Fibroblast of pulmonary artery (primary cell): ENCODE results near the gene ADAMTS18.

ENCODE experiments used
- DNase-seq: peaks from one replicate; pipeline ENCODE4 v3.0.0-alpha.2; 2010; ENCODE audit warnings: low read depth
- H3K4me3 ChIP-seq: replicated peaks from 2 replicates; pipeline ENCODE4 v1.5.1; 2011; ENCODE audit warnings: low read depth, mild to moderate bottlenecking, control low read depth, low read length, moderate library complexity
- CTCF ChIP-seq: IDR thresholded peaks from 2 replicates; pipeline ENCODE4 v1.5.1; 2011; ENCODE audit warnings: mild to moderate bottlenecking, control low read depth, low read length, inconsistent platforms; ENCODE audit errors: missing control alignments

The ADAMTS18 gene

DNA sequence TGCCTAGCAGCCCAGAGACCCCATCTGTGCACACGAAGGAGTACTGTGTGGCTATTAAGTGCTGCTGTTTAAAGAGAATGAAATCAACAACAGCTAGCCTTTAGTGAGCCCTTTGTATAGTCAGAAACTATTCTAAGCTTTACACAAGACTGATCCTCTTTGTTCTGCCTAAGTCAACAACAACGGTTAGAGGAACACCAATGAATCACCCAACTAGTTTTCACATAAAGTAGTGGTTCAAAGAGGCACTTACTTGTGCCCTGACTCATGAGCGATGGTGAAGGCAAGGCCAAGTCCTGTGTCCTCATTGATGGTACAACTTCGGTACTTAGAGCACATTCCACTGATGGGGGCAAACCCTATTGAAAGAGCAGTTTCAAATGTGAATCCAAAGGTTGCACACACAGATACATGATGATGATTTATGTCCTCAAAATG is 75.8 kb downstream of the ADAMTS18 start:
- no peak for TF ChIP-seq CTCF
- H3K4me3 ChIP-seq: no peak overlapping the region
- DNase-seq: peak; percentile 36

GRCh38 chr16:77353587-77354263 is 81.1 kb downstream of the ADAMTS18 start:
- TF ChIP-seq CTCF: no peak
- no peak overlapping the region for H3K4me3 ChIP-seq
- no peak for DNase-seq

DNA sequence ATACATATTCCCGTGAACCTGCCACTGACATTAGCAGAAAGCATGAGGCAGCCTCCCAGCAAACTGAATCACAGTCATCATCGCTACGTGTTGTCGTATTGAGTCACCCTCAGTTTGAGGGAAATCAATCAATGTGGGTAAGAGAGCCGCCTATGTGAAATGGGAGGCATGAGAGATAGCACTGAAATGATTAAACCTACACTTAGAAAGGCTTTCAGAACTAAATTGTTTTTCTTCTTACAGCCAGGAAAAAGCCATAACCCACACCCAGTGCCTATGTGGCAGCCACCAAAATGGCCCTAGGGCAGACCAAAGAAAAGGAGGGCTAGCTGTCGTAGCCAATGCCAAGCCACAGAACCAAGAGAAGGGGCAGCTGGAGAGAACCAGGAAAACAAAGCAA is 90.5 kb downstream of the ADAMTS18 start:
- DNase-seq: no peak
- H3K4me3 ChIP-seq: no peak overlapping the region
- TF ChIP-seq CTCF: no peak

DNA sequence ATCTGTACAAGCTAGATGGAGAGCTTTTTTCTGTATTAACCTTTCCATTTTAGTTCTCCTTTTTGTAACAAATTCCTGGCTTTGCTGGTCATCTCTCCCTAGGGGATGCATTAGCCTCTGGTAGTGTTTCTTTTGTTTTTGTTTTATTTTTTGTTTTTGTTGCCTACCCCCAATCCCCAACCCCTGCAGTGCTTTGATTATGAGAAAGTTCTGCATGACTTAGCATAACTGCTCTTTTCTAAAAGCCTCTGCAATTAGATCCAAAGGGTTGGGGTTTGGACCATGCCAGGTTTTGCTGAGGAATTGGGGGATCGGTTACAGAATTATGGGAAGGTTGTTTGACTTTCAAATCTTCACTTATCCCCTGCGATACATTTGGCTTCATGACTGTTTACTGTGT is 98.2 kb downstream of the ADAMTS18 start:
- DNase-seq: peak; percentile 23
- H3K4me3 ChIP-seq: no peak overlapping the region
- no peak for TF ChIP-seq CTCF

DNA sequence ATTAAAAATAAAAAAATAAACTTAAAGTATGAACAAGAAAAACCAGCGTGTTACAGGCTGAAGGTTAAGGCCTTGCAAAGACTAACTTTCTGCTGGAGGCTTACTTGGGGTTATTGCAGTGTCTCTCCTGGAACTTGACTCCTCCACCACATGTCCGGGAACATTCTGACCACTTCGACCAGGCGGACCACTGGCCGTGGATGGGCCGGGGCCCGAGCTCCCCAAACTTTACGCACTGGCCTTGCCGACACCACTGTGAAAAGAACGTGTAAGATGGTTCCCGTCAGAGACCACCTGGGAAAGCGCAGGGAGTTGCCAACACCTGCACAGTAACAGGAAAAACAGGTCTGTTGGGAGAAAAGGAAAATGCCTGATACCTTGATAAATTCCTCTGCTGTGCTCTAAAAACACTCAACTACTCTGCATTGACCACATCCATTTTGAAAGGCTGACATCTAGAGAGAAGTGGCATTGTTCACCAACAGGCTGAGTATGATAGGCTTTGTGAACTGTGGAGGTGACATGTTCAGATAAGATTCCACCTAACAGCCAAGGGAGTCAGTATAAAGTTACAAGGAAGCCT is 99.1 kb downstream of the ADAMTS18 start:
- peak; percentile 5 for DNase-seq
- no peak overlapping the region for H3K4me3 ChIP-seq
- no peak for TF ChIP-seq CTCF

DNA sequence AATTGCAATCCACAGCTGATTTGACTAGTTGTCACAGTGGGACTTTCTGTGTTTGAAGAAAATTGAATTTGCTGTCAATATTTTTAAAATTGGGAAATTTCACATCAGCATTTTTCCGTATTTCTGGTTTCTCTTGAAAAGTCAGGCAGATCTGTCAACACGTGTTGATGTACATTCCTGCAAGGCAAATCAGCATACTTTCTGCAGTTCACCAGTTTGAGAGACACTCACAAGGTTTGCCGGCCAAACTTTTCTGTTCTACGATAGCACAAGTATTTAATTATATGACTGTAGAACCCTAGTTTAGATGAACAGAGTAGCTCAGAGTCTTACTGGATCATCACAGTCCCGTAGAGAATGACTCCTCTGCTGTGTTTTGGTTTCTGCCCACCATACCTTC is 102.0 kb downstream of the ADAMTS18 start:
- DNase-seq: peak; percentile 49
- TF ChIP-seq CTCF: no peak
- no peak overlapping the region for H3K4me3 ChIP-seq
